ENCODE measurements around the gene ZP1. TPM values are rescaled to one million over a fixed set of nuclear protein-coding genes. Genes with fewer than 3 reads are reported as not detected.

The ZP1 gene
- total RNA-seq, 1 experiment from 2014 or later = not detected

DNA sequence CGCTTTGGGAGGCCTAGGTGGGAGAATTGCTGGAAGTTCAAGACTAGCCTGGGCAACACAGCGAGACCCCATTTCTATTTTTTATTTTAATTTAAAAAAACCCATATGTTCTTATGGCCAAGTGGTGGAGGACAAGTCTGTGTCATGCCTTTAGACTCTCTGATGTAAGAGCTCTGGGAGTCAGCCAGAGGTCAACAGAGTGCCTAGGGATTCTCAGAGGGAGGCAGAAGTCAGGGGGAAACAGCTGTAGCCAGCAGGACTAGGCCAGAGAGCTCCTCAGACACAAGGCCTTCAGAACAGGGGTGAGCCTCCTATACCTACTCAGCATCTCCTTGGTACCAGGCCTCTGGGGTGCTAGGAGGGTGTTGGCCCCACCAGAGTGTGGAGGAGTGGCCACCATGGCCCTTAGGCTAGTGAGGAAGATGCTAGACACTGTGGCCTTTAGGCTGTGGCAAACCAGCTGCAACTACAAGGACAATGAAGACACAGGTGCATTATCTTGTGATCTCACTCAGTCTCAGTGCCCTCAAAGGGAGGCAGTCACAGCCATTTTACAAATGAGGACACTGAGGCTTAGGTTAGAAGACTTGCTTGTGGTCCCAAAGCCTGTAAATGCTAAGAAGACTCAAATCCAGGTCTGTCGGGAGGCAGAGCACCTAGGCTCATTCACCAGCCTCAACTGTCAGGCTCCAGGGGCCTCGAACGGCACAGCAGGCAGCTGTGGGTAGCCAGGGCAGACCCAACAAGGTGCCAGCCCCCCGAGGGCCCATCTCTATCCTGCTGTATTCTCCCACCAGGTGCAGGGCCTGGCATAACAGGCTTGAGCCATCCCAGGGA lies 5.0 kb downstream of the ZP1 start (continued):
- TF ChIP-seq, protein P1, sequence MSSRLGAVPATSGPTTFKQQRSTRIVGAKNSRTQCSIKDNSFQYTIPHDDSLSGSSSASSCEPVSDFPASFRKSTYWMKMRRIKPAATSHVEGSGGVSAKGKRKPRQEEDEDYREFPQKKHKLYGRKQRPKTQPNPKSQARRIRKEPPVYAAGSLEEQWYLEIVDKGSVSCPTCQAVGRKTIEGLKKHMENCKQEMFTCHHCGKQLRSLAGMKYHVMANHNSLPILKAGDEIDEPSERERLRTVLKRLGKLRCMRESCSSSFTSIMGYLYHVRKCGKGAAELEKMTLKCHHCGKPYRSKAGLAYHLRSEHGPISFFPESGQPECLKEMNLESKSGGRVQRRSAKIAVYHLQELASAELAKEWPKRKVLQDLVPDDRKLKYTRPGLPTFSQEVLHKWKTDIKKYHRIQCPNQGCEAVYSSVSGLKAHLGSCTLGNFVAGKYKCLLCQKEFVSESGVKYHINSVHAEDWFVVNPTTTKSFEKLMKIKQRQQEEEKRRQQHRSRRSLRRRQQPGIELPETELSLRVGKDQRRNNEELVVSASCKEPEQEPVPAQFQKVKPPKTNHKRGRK (CRISPR knock-in tag; IDR thresholded peaks at IDR 0.05; ENCODE audit: borderline replicate concordance) = no peak
- TF ChIP-seq, protein P2, sequence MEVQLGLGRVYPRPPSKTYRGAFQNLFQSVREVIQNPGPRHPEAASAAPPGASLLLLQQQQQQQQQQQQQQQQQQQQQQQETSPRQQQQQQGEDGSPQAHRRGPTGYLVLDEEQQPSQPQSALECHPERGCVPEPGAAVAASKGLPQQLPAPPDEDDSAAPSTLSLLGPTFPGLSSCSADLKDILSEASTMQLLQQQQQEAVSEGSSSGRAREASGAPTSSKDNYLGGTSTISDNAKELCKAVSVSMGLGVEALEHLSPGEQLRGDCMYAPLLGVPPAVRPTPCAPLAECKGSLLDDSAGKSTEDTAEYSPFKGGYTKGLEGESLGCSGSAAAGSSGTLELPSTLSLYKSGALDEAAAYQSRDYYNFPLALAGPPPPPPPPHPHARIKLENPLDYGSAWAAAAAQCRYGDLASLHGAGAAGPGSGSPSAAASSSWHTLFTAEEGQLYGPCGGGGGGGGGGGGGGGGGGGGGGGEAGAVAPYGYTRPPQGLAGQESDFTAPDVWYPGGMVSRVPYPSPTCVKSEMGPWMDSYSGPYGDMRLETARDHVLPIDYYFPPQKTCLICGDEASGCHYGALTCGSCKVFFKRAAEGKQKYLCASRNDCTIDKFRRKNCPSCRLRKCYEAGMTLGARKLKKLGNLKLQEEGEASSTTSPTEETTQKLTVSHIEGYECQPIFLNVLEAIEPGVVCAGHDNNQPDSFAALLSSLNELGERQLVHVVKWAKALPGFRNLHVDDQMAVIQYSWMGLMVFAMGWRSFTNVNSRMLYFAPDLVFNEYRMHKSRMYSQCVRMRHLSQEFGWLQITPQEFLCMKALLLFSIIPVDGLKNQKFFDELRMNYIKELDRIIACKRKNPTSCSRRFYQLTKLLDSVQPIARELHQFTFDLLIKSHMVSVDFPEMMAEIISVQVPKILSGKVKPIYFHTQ (CRISPR knock-in tag; IDR thresholded peaks at IDR 0.05) = no peak
- TF ChIP-seq CBFB (CRISPR knock-in tag; IDR thresholded peaks at IDR 0.05; ENCODE audit: low read depth) (no peak), JAZF1 (CRISPR knock-in tag; IDR thresholded peaks at IDR 0.05) (no peak), TP53 (CRISPR knock-in tag; IDR thresholded peaks at IDR 0.05) (no peak), ZNF416 (CRISPR knock-in tag; IDR thresholded peaks at IDR 0.05) (no peak), ZBTB21 (CRISPR knock-in tag; IDR thresholded peaks at IDR 0.05; ENCODE audit: borderline replicate concordance) (no peak)
- TF ChIP-seq, protein P3, sequence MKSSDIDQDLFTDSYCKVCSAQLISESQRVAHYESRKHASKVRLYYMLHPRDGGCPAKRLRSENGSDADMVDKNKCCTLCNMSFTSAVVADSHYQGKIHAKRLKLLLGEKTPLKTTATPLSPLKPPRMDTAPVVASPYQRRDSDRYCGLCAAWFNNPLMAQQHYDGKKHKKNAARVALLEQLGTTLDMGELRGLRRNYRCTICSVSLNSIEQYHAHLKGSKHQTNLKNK (CRISPR knock-in tag; IDR thresholded peaks at IDR 0.05) = no peak
- TF ChIP-seq, protein P4, sequence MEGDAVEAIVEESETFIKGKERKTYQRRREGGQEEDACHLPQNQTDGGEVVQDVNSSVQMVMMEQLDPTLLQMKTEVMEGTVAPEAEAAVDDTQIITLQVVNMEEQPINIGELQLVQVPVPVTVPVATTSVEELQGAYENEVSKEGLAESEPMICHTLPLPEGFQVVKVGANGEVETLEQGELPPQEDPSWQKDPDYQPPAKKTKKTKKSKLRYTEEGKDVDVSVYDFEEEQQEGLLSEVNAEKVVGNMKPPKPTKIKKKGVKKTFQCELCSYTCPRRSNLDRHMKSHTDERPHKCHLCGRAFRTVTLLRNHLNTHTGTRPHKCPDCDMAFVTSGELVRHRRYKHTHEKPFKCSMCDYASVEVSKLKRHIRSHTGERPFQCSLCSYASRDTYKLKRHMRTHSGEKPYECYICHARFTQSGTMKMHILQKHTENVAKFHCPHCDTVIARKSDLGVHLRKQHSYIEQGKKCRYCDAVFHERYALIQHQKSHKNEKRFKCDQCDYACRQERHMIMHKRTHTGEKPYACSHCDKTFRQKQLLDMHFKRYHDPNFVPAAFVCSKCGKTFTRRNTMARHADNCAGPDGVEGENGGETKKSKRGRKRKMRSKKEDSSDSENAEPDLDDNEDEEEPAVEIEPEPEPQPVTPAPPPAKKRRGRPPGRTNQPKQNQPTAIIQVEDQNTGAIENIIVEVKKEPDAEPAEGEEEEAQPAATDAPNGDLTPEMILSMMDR (IDR thresholded peaks at IDR 0.05) = no peak
- TF ChIP-seq, protein P5, sequence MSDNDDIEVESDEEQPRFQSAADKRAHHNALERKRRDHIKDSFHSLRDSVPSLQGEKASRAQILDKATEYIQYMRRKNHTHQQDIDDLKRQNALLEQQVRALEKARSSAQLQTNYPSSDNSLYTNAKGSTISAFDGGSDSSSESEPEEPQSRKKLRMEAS (CRISPR knock-in tag; IDR thresholded peaks at IDR 0.05) = no peak

DNA sequence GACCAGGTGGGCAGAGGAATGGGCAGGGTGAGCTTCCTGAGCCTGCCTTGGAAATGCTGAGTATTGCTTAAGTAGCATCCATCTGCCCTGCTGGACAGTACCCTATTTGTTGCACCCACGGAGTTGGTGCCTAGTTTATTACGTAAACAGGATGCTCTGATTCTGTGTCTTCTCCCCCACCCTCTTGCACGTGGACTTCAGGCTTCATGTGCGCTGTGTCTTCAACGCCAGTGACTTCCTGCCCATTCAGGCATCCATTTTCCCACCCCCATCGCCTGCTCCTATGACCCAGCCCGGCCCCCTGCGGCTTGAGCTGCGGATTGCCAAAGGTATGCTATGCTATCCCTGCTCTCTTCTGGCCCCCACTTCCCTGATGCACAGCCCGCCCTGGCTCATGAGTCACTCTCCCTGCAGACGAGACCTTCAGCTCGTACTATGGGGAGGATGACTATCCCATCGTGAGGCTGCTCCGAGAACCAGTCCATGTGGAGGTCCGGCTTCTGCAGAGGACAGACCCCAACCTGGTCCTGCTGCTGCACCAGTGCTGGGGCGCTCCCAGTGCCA lies 5.7 kb downstream of the ZP1 start:
- DNase-seq (ENCODE audit: low spot score) (peak; percentile 54), ATAC-seq (peak; percentile 70)
- TF ChIP-seq SP1 (CRISPR knock-in tag; conservative IDR thresholded peaks at IDR 0.05) = no peak
- TF ChIP-seq ZNF121 (CRISPR knock-in tag; IDR thresholded peaks at IDR 0.05) = no peak
- no peak for TF ChIP-seq IRF2 (CRISPR knock-in tag; IDR thresholded peaks at IDR 0.05; ENCODE audit: borderline replicate concordance, low read depth)
- no peak for TF ChIP-seq RELA (CRISPR knock-in tag; IDR thresholded peaks at IDR 0.05; ENCODE audit: borderline replicate concordance)
- no peak for TF ChIP-seq ZNF396 (CRISPR knock-in tag; IDR thresholded peaks at IDR 0.05; ENCODE audit: borderline replicate concordance)
- TF ChIP-seq, protein P6, sequence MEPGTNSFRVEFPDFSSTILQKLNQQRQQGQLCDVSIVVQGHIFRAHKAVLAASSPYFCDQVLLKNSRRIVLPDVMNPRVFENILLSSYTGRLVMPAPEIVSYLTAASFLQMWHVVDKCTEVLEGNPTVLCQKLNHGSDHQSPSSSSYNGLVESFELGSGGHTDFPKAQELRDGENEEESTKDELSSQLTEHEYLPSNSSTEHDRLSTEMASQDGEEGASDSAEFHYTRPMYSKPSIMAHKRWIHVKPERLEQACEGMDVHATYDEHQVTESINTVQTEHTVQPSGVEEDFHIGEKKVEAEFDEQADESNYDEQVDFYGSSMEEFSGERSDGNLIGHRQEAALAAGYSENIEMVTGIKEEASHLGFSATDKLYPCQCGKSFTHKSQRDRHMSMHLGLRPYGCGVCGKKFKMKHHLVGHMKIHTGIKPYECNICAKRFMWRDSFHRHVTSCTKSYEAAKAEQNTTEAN (CRISPR knock-in tag; IDR thresholded peaks at IDR 0.05) = no peak
- TF ChIP-seq, protein P7, sequence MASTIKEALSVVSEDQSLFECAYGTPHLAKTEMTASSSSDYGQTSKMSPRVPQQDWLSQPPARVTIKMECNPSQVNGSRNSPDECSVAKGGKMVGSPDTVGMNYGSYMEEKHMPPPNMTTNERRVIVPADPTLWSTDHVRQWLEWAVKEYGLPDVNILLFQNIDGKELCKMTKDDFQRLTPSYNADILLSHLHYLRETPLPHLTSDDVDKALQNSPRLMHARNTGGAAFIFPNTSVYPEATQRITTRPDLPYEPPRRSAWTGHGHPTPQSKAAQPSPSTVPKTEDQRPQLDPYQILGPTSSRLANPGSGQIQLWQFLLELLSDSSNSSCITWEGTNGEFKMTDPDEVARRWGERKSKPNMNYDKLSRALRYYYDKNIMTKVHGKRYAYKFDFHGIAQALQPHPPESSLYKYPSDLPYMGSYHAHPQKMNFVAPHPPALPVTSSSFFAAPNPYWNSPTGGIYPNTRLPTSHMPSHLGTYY (CRISPR knock-in tag; IDR thresholded peaks at IDR 0.05) = no peak
- TF ChIP-seq CREM (CRISPR knock-in tag; IDR thresholded peaks at IDR 0.05) = no peak
- no peak for TF ChIP-seq ESRRA (CRISPR knock-in tag; IDR thresholded peaks at IDR 0.05; ENCODE audit: borderline replicate concordance)
- no peak for TF ChIP-seq ATF1 (CRISPR knock-in tag; IDR thresholded peaks at IDR 0.05)
- no peak for TF ChIP-seq MYBL2 (CRISPR knock-in tag; IDR thresholded peaks at IDR 0.05)
- H3K27me3 Mint-ChIP-seq (ENCODE audit: low read depth) = no peaks in the 10 kb centered on the region
- no peaks in the 10 kb centered on the region for H3K36me3 Mint-ChIP-seq
- H3K4me1 Mint-ChIP-seq = peaks cover 8% of the 10 kb centered on the region
- ChIA-PET CTCF (interaction anchor here (1.0 to 7.9 kb wide), 5 partner anchors 15 to 110 kb away, joined by 3 to 44 read pairs (median 7); no protein-coding TSS in a partner anchor), POLR2A (interaction anchor here (0.6 to 0.7 kb wide), 2 partner anchors 40 to 526 kb away, joined by 3 read pairs; no protein-coding TSS in a partner anchor)
- no peak overlapping the region for H3K27ac Mint-ChIP-seq
- no peaks in the 10 kb centered on the region for H3K9me3 Mint-ChIP-seq
- no peak overlapping the region for H3K4me3 Mint-ChIP-seq
